HG03442 (cell line): ENCODE measurements around the gene RASSF4.
"Not testable (repeated sequence)": the region's sequence is repeated elsewhere in the genome, so short reads cannot be mapped to it uniquely, and the experiment has no call there.

Source experiments
- ATAC-seq: cut with Tn5 transposase; IDR thresholded peaks from one replicate; pipeline ENCODE4 v1.9.1; 2021; ENCODE audit warnings: mild to moderate bottlenecking, moderate library complexity; ENCODE audit not compliant: unreplicated experiment

Gene RASSF4

GRCh38 chr10:45001381-45002148 is 42.0 kb downstream of the RASSF4 start:
- ATAC-seq, result peak; percentile 78

- no peak for ATAC-seq
These were observed 43.9 kb downstream of the RASSF4 start for GRCh38 chr10:45003432-45004000.

- ATAC-seq, result no peak
These were observed 45.1 kb downstream of the RASSF4 start for GRCh38 chr10:45004661-45005060.

- no peak for ATAC-seq
These were observed 45.7 kb downstream of the RASSF4 start for GRCh38 chr10:45005284-45005683.

- ATAC-seq, result no peak
These were observed 46.9 kb downstream of the RASSF4 start for GRCh38 chr10:45006276-45007030.

- peak; percentile 75 for ATAC-seq
These were observed 49.0 kb downstream of the RASSF4 start for GRCh38 chr10:45008524-45009161.

GRCh38 chr10:45014557-45014956 is 55.0 kb downstream of the RASSF4 start:
- ATAC-seq, result not testable (repeated sequence)

GRCh38 chr10:45015590-45015989 is 56.0 kb downstream of the RASSF4 start:
- ATAC-seq, result no peak

- no peak for ATAC-seq
These were observed 63.8 kb downstream of the RASSF4 start for GRCh38 chr10:45023426-45023825.

GRCh38 chr10:45034301-45034700 is 74.7 kb downstream of the RASSF4 start:
- ATAC-seq, result no peak

GRCh38 chr10:45035673-45036072 is 76.1 kb downstream of the RASSF4 start:
- no peak for ATAC-seq

- no peak for ATAC-seq
These were observed 81.4 kb downstream of the RASSF4 start for GRCh38 chr10:45040921-45041542.

GRCh38 chr10:45044290-45044689 is 84.7 kb downstream of the RASSF4 start:
- ATAC-seq, result no peak
